Stimulated activated naive B cell treated with anti-CD40 and anti-IgM and Interleukin-4, amounts not matched to agents 10 μg/mL and 1 μg/mL and 100 μg/mL, for 72 hours (primary cell): Measurements from ENCODE around the gene XRRA1.
"Not testable (repeated sequence)": the region's sequence is repeated elsewhere in the genome, so short reads cannot be mapped to it uniquely, and the experiment has no call there.

Source experiments
- ATAC-seq, 2 donors: fragments of 150-1000 bp; cut with Tn5 transposase; replicated peaks; 2 replicates each; pipeline ENCODE4 v1.10.0; 2021; ENCODE audit warnings: moderate library complexity in 1 of 2
- DNase-seq: peaks from one replicate; pipeline ENCODE4 v3.0.0; 2021
- H3K27ac Mint-ChIP-seq: one replicate; pipeline ENCODE4 v1.8.0; 2022; ENCODE audit warnings: mild to moderate bottlenecking, mixed read lengths
- H3K27me3 Mint-ChIP-seq, 2 donors: one replicate each; pipeline ENCODE4 v1.8.0; 2022; ENCODE audit warnings: mixed read lengths in 2 of 2
- H3K36me3 Mint-ChIP-seq, 2 donors: one replicate each; pipeline ENCODE4 v1.8.0; 2022; ENCODE audit warnings: mixed read lengths in 2 of 2, mild to moderate bottlenecking in 1 of 2
- H3K4me1 Mint-ChIP-seq, 2 donors: one replicate each; pipeline ENCODE4 v1.8.0; 2022; ENCODE audit warnings: mixed read lengths in 2 of 2, mild to moderate bottlenecking in 1 of 2
- H3K4me3 Mint-ChIP-seq, 2 donors: one replicate each; pipeline ENCODE4 v1.8.0; 2022; ENCODE audit warnings: mild to moderate bottlenecking in 2 of 2, mixed read lengths in 2 of 2, moderate library complexity in 1 of 2
- H3K9me3 Mint-ChIP-seq, 2 donors: one replicate each; pipeline ENCODE4 v1.8.0; 2022; ENCODE audit warnings: mixed read lengths in 2 of 2, mild to moderate bottlenecking in 1 of 2

Gene XRRA1

DNA sequence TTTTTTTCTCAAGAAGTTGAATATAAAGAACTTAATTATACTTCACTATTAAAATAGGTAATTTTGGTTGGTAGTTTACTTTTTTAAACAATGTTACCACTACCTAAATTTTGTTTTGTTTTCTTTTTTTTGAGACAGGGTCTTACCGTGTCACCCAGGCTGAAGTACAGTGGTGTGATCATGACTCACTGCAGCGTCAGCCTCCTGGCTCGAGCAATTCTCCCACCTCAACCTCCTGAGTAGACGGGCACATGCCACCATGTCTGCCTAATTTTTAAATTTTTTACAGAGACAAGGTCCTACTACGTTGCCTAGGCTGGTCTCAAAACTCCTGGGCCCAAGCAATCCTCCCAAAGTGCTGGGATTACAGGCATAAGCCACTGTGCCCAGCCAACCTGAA lies 17.8 kb upstream of the XRRA1 start:
- Mint-ChIP-seq H3K27ac (no peak overlapping the region), H3K27me3 (no peaks in the 10 kb centered on the region), H3K4me1 (peaks cover 23 to 43% of the 10 kb centered on the region in 2 donors), H3K9me3 (no peaks in the 10 kb centered on the region), H3K36me3 (peaks cover 20 to 33% of the 10 kb centered on the region in 2 donors), H3K4me3 (no peak overlapping the region)
- DNase-seq = no peak
- no peak for ATAC-seq

GRCh38 chr11:74960128-74960527 lies 11.2 kb upstream of the XRRA1 start:
- not testable (repeated sequence) for ATAC-seq, H3K9me3 Mint-ChIP-seq, H3K27me3 Mint-ChIP-seq, H3K27ac Mint-ChIP-seq, DNase-seq
- Mint-ChIP-seq H3K36me3 (peaks cover 30 to 51% of the 10 kb centered on the region in 2 donors), H3K4me3 (peak overlapping the region in 1 of 2 donors; percentile 4), H3K4me1 (peaks cover 42 to 87% of the 10 kb centered on the region in 2 donors)

DNA sequence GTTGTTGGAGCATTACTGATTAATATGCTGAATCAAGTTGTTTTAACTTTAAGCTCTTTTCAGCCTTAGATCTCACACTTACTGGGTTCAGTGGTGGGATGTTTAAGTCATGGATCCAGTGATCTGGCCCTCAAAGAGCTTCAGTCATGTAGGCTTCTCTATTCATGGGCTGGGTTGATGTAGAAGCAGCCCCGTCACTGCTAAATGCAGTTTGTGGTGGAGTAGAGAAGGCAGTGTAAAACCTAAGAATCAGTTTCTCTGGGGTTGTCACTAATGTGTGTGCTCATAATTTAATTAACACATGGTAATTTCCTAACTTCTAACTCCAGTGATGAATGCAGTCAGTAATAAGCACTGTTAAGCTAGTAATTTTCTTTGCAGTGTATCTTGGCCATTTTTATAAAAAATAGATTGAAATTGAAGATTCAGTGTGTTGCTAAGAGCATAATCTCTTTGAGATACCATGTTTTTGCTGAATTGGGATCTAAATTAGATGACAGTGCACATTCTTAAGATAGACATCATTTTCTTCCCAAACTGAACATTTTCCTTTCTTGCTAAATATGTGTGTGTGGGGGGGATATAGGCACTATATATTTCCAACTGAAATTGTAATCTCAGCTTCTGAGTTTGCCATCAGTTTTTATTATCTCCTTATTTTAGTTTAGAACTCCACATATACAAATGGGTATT lies 9.2 kb upstream of the XRRA1 start:
- DNase-seq (no peak), ATAC-seq (no peak)
- peaks cover 39 to 58% of the 10 kb centered on the region in 2 donors for H3K36me3 Mint-ChIP-seq
- H3K27ac Mint-ChIP-seq = no peak overlapping the region
- peaks cover 46 to 91% of the 10 kb centered on the region in 2 donors for H3K4me1 Mint-ChIP-seq
- no peak overlapping the region for H3K4me3 Mint-ChIP-seq
- H3K9me3 Mint-ChIP-seq = no peaks in the 10 kb centered on the region
- no peaks in the 10 kb centered on the region for H3K27me3 Mint-ChIP-seq

DNA sequence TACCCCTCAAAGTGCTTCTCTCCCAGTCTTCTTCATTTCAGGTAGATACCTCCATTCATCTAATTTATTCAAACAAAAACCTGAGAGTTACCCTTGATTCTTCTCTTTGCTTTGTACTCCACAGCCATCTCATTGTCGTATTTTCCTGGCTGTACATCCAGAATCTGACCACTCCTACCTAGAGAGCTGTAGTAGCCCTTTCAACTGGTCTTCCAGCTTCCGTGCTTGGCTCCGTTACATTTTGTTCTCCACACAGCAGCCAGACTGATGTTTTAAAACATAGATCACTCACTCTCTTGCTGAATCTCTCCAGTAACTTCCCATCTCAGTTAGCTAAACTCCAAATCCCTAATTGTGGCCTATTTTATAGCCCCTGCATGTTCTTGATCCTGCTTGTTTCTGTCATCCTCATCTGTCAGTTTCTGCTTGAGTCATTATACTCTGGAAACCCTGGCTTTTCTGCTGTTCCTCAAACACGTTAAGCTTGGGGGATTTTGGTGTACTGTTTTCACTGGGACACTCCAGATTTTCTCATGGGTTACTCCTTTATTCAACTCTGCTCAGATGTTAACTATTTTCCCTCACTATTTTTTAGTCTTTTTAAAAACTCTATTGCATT lies 7.6 kb upstream of the XRRA1 start:
- ATAC-seq (no peak), DNase-seq (no peak)
- Mint-ChIP-seq H3K27ac (peak overlapping the region; percentile 11), H3K4me3 (peak overlapping the region in 1 of 2 donors; percentile 6), H3K4me1 (peaks cover 45 to 90% of the 10 kb centered on the region in 2 donors), H3K27me3 (no peaks in the 10 kb centered on the region), H3K36me3 (peaks cover 40 to 54% of the 10 kb centered on the region in 2 donors), H3K9me3 (no peaks in the 10 kb centered on the region)

- ATAC-seq (no peak), DNase-seq (no peak)
- peaks cover 37 to 54% of the 10 kb centered on the region in 2 donors for H3K36me3 Mint-ChIP-seq
- H3K27me3 Mint-ChIP-seq = no peaks in the 10 kb centered on the region
- peaks cover 50 to 90% of the 10 kb centered on the region in 2 donors for H3K4me1 Mint-ChIP-seq
- H3K9me3 Mint-ChIP-seq = no peaks in the 10 kb centered on the region
- peak overlapping the region; percentile 27 for H3K27ac Mint-ChIP-seq
- H3K4me3 Mint-ChIP-seq = peak overlapping the region in 1 of 2 donors; percentile 39
These were observed 5.3 kb upstream of the XRRA1 start for GRCh38 chr11:74954199-74954598.

GRCh38 chr11:74953451-74953850 lies 4.6 kb upstream of the XRRA1 start:
- DNase-seq = no peak
- Mint-ChIP-seq H3K27ac (peak overlapping the region; percentile 53), H3K4me1 (peaks cover 47 to 83% of the 10 kb centered on the region in 2 donors), H3K4me3 (peak overlapping the region in 1 of 2 donors; percentile 39), H3K36me3 (peaks cover 35 to 47% of the 10 kb centered on the region in 2 donors), H3K9me3 (no peaks in the 10 kb centered on the region), H3K27me3 (no peaks in the 10 kb centered on the region)
- no peak for ATAC-seq

DNA sequence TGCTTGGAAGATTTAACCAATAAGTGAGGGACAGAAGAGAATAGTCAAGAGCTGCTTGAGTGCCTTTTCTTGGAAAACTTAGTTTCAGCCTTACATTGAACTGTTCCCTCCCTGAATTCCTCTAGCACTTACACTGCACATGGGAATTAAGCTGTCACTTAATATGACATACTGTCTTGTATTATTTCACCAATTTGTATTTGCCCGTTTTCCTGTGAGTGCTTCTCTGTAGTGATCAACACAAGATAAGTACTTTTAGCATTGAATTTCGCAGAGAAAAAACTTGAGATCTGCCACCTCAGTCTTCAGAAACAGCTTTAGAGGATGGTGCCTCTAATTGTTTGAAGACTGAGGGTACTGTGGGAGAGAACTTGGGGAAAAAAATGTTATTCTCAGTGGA lies 3.9 kb upstream of the XRRA1 start:
- peak overlapping the region; percentile 15 for H3K27ac Mint-ChIP-seq
- H3K36me3 Mint-ChIP-seq = peaks cover 35 to 46% of the 10 kb centered on the region in 2 donors
- no peak overlapping the region for H3K4me3 Mint-ChIP-seq
- no peak for DNase-seq
- no peaks in the 10 kb centered on the region for H3K9me3 Mint-ChIP-seq
- ATAC-seq = no peak
- H3K4me1 Mint-ChIP-seq = peaks cover 46 to 80% of the 10 kb centered on the region in 2 donors
- no peaks in the 10 kb centered on the region for H3K27me3 Mint-ChIP-seq

DNA sequence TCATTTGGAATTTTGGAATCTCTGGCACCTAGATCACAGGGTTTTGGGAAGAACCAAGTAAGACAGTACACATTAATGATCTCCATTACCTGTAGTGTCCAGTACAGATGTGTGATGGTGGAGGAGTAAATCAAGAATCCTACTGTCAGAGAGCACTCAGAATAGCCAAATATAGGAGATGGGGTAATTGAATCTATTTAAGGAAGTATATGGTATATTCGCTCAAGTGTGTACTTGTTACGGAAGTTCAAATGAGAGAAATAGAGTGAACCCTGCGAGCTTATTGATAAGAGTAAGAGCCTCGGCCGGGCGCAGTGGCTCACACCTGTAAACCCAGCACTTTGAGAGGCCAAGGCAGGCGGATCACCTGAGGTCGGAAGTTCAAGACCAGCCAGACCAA lies 2.3 kb upstream of the XRRA1 start:
- H3K27ac Mint-ChIP-seq = peak overlapping the region; percentile 98
- H3K27me3 Mint-ChIP-seq = no peaks in the 10 kb centered on the region
- H3K9me3 Mint-ChIP-seq = no peaks in the 10 kb centered on the region
- H3K36me3 Mint-ChIP-seq = peaks cover 32 to 38% of the 10 kb centered on the region in 2 donors
- ATAC-seq (no peak), DNase-seq (no peak)
- peak overlapping the region; percentile 90 to 97 for H3K4me3 Mint-ChIP-seq
- H3K4me1 Mint-ChIP-seq = peaks cover 40 to 73% of the 10 kb centered on the region in 2 donors

GRCh38 chr11:74950374-74950969 lies 1.6 kb upstream of the XRRA1 start:
- no peaks in the 10 kb centered on the region for H3K9me3 Mint-ChIP-seq
- H3K4me3 Mint-ChIP-seq = peak overlapping the region; percentile 90 to 97
- ATAC-seq (no peak), DNase-seq (no peak)
- H3K27ac Mint-ChIP-seq = peak overlapping the region; percentile 98
- peaks cover 36 to 71% of the 10 kb centered on the region in 2 donors for H3K4me1 Mint-ChIP-seq
- no peaks in the 10 kb centered on the region for H3K27me3 Mint-ChIP-seq
- H3K36me3 Mint-ChIP-seq = peaks cover 30 to 34% of the 10 kb centered on the region in 2 donors

DNA sequence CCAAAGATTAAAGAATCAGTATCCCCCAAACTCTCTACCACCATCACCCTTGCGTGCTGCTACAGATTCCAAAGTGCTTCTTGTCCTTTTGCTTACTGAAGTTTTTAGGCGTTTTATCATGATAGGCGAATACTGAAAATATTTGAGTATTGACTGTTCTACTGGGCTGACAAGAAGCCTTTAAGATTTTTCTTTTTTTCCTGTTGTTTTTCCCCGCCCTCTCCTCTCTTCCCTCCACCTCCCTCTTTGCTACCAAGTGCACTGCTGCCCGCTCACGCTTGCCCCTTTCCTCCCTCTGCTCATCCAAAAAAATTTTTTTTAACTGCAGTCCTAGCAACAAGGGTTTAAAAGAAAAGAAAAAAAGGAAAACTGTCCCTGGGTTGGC lies 854 bp upstream of the XRRA1 start:
- H3K36me3 Mint-ChIP-seq = peaks cover 31 to 32% of the 10 kb centered on the region in 2 donors
- ATAC-seq (no peak), DNase-seq (no peak)
- H3K9me3 Mint-ChIP-seq = no peaks in the 10 kb centered on the region
- peak overlapping the region; percentile 98 for H3K27ac Mint-ChIP-seq
- H3K4me1 Mint-ChIP-seq = peaks cover 32 to 68% of the 10 kb centered on the region in 2 donors
- H3K27me3 Mint-ChIP-seq = no peaks in the 10 kb centered on the region
- peak overlapping the region; percentile 90 to 97 for H3K4me3 Mint-ChIP-seq

GRCh38 chr11:74948546-74948897 lies 369 bp downstream of the XRRA1 start:
- H3K9me3 Mint-ChIP-seq = no peaks in the 10 kb centered on the region
- H3K4me3 Mint-ChIP-seq = peak overlapping the region; percentile 90 to 97
- ATAC-seq (peak; percentile 12 to 23), DNase-seq (no peak)
- H3K4me1 Mint-ChIP-seq = peaks cover 26 to 65% of the 10 kb centered on the region in 2 donors
- peak overlapping the region; percentile 98 for H3K27ac Mint-ChIP-seq
- H3K36me3 Mint-ChIP-seq = peaks cover 27 to 32% of the 10 kb centered on the region in 2 donors
- no peaks in the 10 kb centered on the region for H3K27me3 Mint-ChIP-seq

GRCh38 chr11:74942073-74942759 lies 6.7 kb downstream of the XRRA1 start:
- H3K4me3 Mint-ChIP-seq = no peak overlapping the region
- H3K27me3 Mint-ChIP-seq = no peaks in the 10 kb centered on the region
- peaks cover 7 to 44% of the 10 kb centered on the region in 2 donors for H3K4me1 Mint-ChIP-seq
- H3K9me3 Mint-ChIP-seq = no peaks in the 10 kb centered on the region
- H3K27ac Mint-ChIP-seq = no peak overlapping the region
- H3K36me3 Mint-ChIP-seq = peaks cover 46 to 55% of the 10 kb centered on the region in 2 donors
- DNase-seq (no peak), ATAC-seq (no peak)

- H3K36me3 Mint-ChIP-seq = peaks cover 52 to 57% of the 10 kb centered on the region in 2 donors
These were observed 7.4 kb downstream of the XRRA1 start for GRCh38 chr11:74941492-74941891.

More at GRCh38 chr11:74941492-74941891, 7.4 kb downstream of the XRRA1 start:
- H3K4me1 Mint-ChIP-seq = peaks cover 5 to 38% of the 10 kb centered on the region in 2 donors
- no peaks in the 10 kb centered on the region for H3K27me3 Mint-ChIP-seq
- ATAC-seq (no peak), DNase-seq (no peak)
- H3K27ac Mint-ChIP-seq = peak overlapping the region; percentile 2
- H3K4me3 Mint-ChIP-seq = no peak overlapping the region
- no peaks in the 10 kb centered on the region for H3K9me3 Mint-ChIP-seq
